Measurements from ENCODE around the gene UBASH3B.

UBASH3B gene

GRCh38 chr11:122757201-122757600 lies 101.7 kb downstream of the UBASH3B start:
- peaks cover 16% of the 10 kb centered on the region for H3K4me1 ChIP-seq (ENCODE audit: control insufficient read depth, insufficient read depth, low read length)
- H3K9ac ChIP-seq (ENCODE audit: low read length), result no peak overlapping the region
- no peaks in the 10 kb centered on the region for H3K27me3 ChIP-seq (ENCODE audit: control insufficient read depth, insufficient read depth, low read length)
- no peaks in the 10 kb centered on the region for H3K9me3 ChIP-seq (ENCODE audit: control insufficient read depth, low read length)
- H3K36me3 ChIP-seq (ENCODE audit: control insufficient read depth, insufficient read depth, low read length), result no peaks in the 10 kb centered on the region
- no peak overlapping the region for H3K4me3 ChIP-seq (ENCODE audit: low read length)

- Histone ChIP-seq H3K4me3 (ENCODE audit: low read length) (no peak overlapping the region), H3K9ac (ENCODE audit: low read length) (no peak overlapping the region), H3K4me1 (ENCODE audit: control insufficient read depth, insufficient read depth, low read length) (peaks cover 16% of the 10 kb centered on the region), H3K27me3 (ENCODE audit: control insufficient read depth, insufficient read depth, low read length) (no peaks in the 10 kb centered on the region), H3K36me3 (ENCODE audit: control insufficient read depth, insufficient read depth, low read length) (no peaks in the 10 kb centered on the region), H3K9me3 (ENCODE audit: control insufficient read depth, low read length) (no peaks in the 10 kb centered on the region)
Observed at GRCh38 chr11:122758339-122758738, 102.8 kb downstream of the UBASH3B start.

GRCh38 chr11:122758974-122759373 lies 103.5 kb downstream of the UBASH3B start:
- no peaks in the 10 kb centered on the region for H3K9me3 ChIP-seq (ENCODE audit: control insufficient read depth, low read length)
- H3K9ac ChIP-seq (ENCODE audit: low read length), result no peak overlapping the region
- no peak overlapping the region for H3K4me3 ChIP-seq (ENCODE audit: low read length)
- no peaks in the 10 kb centered on the region for H3K36me3 ChIP-seq (ENCODE audit: control insufficient read depth, insufficient read depth, low read length)
- no peaks in the 10 kb centered on the region for H3K27me3 ChIP-seq (ENCODE audit: control insufficient read depth, insufficient read depth, low read length)
- H3K4me1 ChIP-seq (ENCODE audit: control insufficient read depth, insufficient read depth, low read length), result peaks cover 20% of the 10 kb centered on the region

- H3K9me3 ChIP-seq (ENCODE audit: control insufficient read depth, low read length), result no peaks in the 10 kb centered on the region
- H3K4me1 ChIP-seq (ENCODE audit: control insufficient read depth, insufficient read depth, low read length), result peaks cover 4% of the 10 kb centered on the region
- H3K4me3 ChIP-seq (ENCODE audit: low read length), result no peak overlapping the region
- no peaks in the 10 kb centered on the region for H3K36me3 ChIP-seq (ENCODE audit: control insufficient read depth, insufficient read depth, low read length)
- H3K27me3 ChIP-seq (ENCODE audit: control insufficient read depth, insufficient read depth, low read length), result no peaks in the 10 kb centered on the region
- H3K9ac ChIP-seq (ENCODE audit: low read length), result no peak overlapping the region
Observed at GRCh38 chr11:122763108-122763507, 107.6 kb downstream of the UBASH3B start.

GRCh38 chr11:122764371-122765090 lies 109.0 kb downstream of the UBASH3B start:
- H3K27me3 ChIP-seq (ENCODE audit: control insufficient read depth, insufficient read depth, low read length), result no peaks in the 10 kb centered on the region
- no peak overlapping the region for H3K9ac ChIP-seq (ENCODE audit: low read length)
- H3K36me3 ChIP-seq (ENCODE audit: control insufficient read depth, insufficient read depth, low read length), result no peaks in the 10 kb centered on the region
- H3K4me1 ChIP-seq (ENCODE audit: control insufficient read depth, insufficient read depth, low read length), result peaks cover 4% of the 10 kb centered on the region
- no peaks in the 10 kb centered on the region for H3K9me3 ChIP-seq (ENCODE audit: control insufficient read depth, low read length)
- no peak overlapping the region for H3K4me3 ChIP-seq (ENCODE audit: low read length)

- no peak overlapping the region for H3K4me3 ChIP-seq (ENCODE audit: low read length)
- H3K9me3 ChIP-seq (ENCODE audit: control insufficient read depth, low read length), result no peaks in the 10 kb centered on the region
- no peak overlapping the region for H3K9ac ChIP-seq (ENCODE audit: low read length)
- H3K36me3 ChIP-seq (ENCODE audit: control insufficient read depth, insufficient read depth, low read length), result no peaks in the 10 kb centered on the region
- H3K4me1 ChIP-seq (ENCODE audit: control insufficient read depth, insufficient read depth, low read length), result peaks cover 4% of the 10 kb centered on the region
- H3K27me3 ChIP-seq (ENCODE audit: control insufficient read depth, insufficient read depth, low read length), result no peaks in the 10 kb centered on the region
Observed at GRCh38 chr11:122765487-122766131, 110.1 kb downstream of the UBASH3B start.

- H3K4me1 ChIP-seq (ENCODE audit: control insufficient read depth, insufficient read depth, low read length), result no peaks in the 10 kb centered on the region
- no peaks in the 10 kb centered on the region for H3K9me3 ChIP-seq (ENCODE audit: control insufficient read depth, low read length)
- no peak overlapping the region for H3K9ac ChIP-seq (ENCODE audit: low read length)
- H3K4me3 ChIP-seq (ENCODE audit: low read length), result no peak overlapping the region
- no peaks in the 10 kb centered on the region for H3K36me3 ChIP-seq (ENCODE audit: control insufficient read depth, insufficient read depth, low read length)
- H3K27me3 ChIP-seq (ENCODE audit: control insufficient read depth, insufficient read depth, low read length), result no peaks in the 10 kb centered on the region
Observed at GRCh38 chr11:122769126-122769780, 113.7 kb downstream of the UBASH3B start.

DNA sequence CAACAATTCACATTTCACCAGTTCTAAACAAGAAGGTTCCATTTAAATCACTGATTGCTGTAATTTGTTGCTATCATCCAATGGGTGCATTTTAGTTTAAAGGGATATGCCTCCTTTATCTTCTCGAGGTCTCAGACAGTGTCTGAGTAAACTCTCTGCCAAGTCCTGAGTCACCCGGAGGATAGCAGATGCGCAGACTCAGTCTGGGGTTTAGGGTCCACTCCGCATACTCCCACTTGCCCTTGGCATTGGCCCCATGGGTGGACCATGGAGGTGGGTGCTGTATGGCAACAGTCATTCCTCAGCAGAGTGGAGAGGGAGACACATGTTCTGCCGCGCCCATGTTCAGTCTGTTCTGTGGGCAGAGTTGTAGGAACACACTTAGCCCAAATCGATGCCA lies 117.4 kb downstream of the UBASH3B start:
- H3K4me3 ChIP-seq (ENCODE audit: low read length), result no peak overlapping the region
- no peaks in the 10 kb centered on the region for H3K9me3 ChIP-seq (ENCODE audit: control insufficient read depth, low read length)

GRCh38 chr11:122773781-122774266 lies 118.3 kb downstream of the UBASH3B start:
- H3K4me1 ChIP-seq (ENCODE audit: control insufficient read depth, insufficient read depth, low read length), result no peaks in the 10 kb centered on the region
- H3K9ac ChIP-seq (ENCODE audit: low read length), result no peak overlapping the region
- H3K36me3 ChIP-seq (ENCODE audit: control insufficient read depth, insufficient read depth, low read length), result no peaks in the 10 kb centered on the region
- no peaks in the 10 kb centered on the region for H3K9me3 ChIP-seq (ENCODE audit: control insufficient read depth, low read length)
- no peak overlapping the region for H3K4me3 ChIP-seq (ENCODE audit: low read length)
- no peaks in the 10 kb centered on the region for H3K27me3 ChIP-seq (ENCODE audit: control insufficient read depth, insufficient read depth, low read length)

More for the DNA sequence above, 117.4 kb downstream of the UBASH3B start:
- H3K27me3 ChIP-seq (ENCODE audit: control insufficient read depth, insufficient read depth, low read length), result no peaks in the 10 kb centered on the region
- no peaks in the 10 kb centered on the region for H3K36me3 ChIP-seq (ENCODE audit: control insufficient read depth, insufficient read depth, low read length)
- no peaks in the 10 kb centered on the region for H3K4me1 ChIP-seq (ENCODE audit: control insufficient read depth, insufficient read depth, low read length)
- no peak overlapping the region for H3K9ac ChIP-seq (ENCODE audit: low read length)

GRCh38 chr11:122775675-122776271 lies 120.3 kb downstream of the UBASH3B start:
- Histone ChIP-seq H3K9ac (ENCODE audit: low read length) (no peak overlapping the region), H3K4me3 (ENCODE audit: low read length) (no peak overlapping the region), H3K27me3 (ENCODE audit: control insufficient read depth, insufficient read depth, low read length) (no peaks in the 10 kb centered on the region), H3K4me1 (ENCODE audit: control insufficient read depth, insufficient read depth, low read length) (no peaks in the 10 kb centered on the region), H3K36me3 (ENCODE audit: control insufficient read depth, insufficient read depth, low read length) (no peaks in the 10 kb centered on the region), H3K9me3 (ENCODE audit: control insufficient read depth, low read length) (no peaks in the 10 kb centered on the region)

DNA sequence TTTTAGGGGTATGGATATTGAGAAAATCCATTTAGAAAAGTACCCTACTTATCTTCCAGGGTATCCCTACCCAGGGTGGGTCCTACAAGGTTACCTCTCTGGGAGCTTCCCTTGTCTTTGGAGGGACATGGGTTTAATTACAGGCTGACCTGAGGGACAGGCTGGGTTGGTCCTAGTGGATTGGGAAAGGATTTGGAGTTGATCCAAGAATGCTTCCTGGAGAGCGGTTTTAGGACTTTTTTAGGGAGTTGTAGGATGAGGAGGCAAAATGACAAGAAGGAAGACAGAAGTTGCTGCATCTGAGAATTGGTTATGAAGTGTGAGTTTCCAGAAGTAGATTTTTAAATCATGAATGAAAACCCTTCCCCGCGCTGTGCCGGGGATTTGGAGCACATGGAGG lies 121.0 kb downstream of the UBASH3B start:
- no peaks in the 10 kb centered on the region for H3K9me3 ChIP-seq (ENCODE audit: control insufficient read depth, low read length)
- H3K36me3 ChIP-seq (ENCODE audit: control insufficient read depth, insufficient read depth, low read length), result no peaks in the 10 kb centered on the region
- H3K4me3 ChIP-seq (ENCODE audit: low read length), result no peak overlapping the region
- no peaks in the 10 kb centered on the region for H3K27me3 ChIP-seq (ENCODE audit: control insufficient read depth, insufficient read depth, low read length)
- no peaks in the 10 kb centered on the region for H3K4me1 ChIP-seq (ENCODE audit: control insufficient read depth, insufficient read depth, low read length)
- no peak overlapping the region for H3K9ac ChIP-seq (ENCODE audit: low read length)

DNA sequence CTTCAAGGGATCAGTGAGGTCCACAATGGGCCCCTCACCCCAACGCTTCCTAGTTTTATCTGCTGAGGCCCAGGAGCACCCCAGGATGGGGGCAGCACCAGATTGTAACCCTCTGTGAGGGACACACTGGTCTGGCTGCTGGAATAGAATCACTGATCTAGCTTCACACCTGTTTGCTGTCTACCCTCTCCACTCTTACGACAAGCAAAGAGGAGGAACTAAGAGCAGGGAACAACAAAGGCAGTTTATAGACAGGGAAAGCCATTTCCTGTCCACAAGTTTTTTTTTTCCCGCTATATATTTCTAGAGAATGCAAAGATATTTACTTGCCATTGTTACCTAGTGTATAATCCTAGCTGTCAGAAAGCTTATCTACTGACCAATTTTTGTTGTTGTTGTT lies 121.8 kb downstream of the UBASH3B start:
- Histone ChIP-seq H3K4me3 (ENCODE audit: low read length) (no peak overlapping the region), H3K9ac (ENCODE audit: low read length) (no peak overlapping the region), H3K27me3 (ENCODE audit: control insufficient read depth, insufficient read depth, low read length) (no peaks in the 10 kb centered on the region), H3K4me1 (ENCODE audit: control insufficient read depth, insufficient read depth, low read length) (no peaks in the 10 kb centered on the region), H3K9me3 (ENCODE audit: control insufficient read depth, low read length) (no peaks in the 10 kb centered on the region), H3K36me3 (ENCODE audit: control insufficient read depth, insufficient read depth, low read length) (no peaks in the 10 kb centered on the region)
